GDM1 (cell line): ENCODE data around the gene RTN4RL1.
A peak's percentile ranks its signal among the peaks of the same experiment; 100 is the strongest.

Source experiments
- DNase-seq: peaks from one replicate; lab custom pipeline; 2025; lab: John Stamatoyannopoulos, UW

Gene RTN4RL1

GRCh38 chr17:2059547-2060384, 34.6 kb upstream of the RTN4RL1 start:
- no peak for DNase-seq

DNA sequence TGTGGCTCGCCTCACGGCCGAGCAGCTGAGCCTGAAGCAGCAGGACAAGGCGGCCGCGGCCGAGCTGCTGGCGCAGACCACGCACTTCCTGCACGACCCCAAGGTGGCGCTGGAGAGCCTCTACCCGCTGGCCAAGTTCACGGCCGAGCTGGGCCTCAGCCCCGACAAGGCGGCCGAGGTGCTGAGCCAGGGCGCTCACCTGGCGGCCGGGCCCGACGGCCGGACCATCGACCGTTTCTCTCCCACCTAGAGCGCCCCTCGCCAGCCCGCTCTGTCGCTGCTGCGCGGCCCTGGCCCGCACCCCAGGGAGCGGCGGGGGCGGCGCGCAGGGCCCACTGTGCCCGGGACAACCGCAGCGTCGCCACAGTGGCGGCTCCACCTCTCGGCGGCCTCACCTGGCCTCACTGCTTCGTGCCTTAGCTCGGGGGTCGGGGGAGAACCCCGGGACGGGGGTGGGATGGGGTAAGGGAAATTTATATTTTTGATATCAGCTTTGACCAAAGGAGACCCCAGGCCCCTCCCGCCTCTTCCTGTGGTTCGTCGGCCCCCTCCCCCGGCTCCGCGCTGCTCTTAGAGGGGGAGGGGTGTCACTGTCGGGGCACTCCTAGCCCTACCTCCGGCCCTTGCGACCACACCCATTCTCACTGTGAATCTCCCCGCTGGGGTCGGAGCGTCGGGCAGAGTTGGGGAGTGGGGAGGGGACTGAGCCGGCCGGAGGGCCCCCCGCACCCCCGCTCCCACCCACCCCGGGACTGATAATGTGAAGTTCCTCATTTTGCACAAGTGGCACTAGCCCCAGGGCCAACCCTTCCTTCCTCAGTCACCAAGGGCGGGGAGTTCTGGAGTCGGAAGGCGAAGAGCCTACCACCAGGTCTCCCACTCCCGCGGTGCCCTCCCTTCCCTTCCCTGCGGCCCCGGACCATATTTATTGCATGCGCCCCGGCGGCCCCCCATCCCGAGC, 33.7 kb upstream of the RTN4RL1 start:
- peak; percentile 86 for DNase-seq

DNA sequence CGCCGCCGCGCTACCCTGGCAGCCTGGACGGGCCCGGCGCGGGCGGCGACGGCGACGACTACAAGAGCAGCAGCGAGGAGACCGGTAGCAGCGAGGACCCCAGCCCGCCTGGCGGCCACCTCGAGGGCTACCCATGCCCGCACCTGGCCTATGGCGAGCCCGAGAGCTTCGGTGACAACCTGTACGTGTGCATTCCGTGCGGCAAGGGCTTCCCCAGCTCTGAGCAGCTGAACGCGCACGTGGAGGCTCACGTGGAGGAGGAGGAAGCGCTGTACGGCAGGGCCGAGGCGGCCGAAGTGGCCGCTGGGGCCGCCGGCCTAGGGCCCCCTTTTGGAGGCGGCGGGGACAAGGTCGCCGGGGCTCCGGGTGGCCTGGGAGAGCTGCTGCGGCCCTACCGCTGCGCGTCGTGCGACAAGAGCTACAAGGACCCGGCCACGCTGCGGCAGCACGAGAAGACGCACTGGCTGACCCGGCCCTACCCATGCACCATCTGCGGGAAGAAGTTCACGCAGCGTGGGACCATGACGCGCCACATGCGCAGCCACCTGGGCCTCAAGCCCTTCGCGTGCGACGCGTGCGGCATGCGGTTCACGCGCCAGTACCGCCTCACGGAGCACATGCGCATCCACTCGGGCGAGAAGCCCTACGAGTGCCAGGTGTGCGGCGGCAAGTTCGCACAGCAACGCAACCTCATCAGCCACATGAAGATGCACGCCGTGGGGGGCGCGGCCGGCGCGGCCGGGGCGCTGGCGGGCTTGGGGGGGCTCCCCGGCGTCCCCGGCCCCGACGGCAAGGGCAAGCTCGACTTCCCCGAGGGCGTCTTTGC, 32.8 kb upstream of the RTN4RL1 start:
- no peak for DNase-seq

GRCh38 chr17:2057175-2057759, 32.1 kb upstream of the RTN4RL1 start:
- DNase-seq: no peak

DNA sequence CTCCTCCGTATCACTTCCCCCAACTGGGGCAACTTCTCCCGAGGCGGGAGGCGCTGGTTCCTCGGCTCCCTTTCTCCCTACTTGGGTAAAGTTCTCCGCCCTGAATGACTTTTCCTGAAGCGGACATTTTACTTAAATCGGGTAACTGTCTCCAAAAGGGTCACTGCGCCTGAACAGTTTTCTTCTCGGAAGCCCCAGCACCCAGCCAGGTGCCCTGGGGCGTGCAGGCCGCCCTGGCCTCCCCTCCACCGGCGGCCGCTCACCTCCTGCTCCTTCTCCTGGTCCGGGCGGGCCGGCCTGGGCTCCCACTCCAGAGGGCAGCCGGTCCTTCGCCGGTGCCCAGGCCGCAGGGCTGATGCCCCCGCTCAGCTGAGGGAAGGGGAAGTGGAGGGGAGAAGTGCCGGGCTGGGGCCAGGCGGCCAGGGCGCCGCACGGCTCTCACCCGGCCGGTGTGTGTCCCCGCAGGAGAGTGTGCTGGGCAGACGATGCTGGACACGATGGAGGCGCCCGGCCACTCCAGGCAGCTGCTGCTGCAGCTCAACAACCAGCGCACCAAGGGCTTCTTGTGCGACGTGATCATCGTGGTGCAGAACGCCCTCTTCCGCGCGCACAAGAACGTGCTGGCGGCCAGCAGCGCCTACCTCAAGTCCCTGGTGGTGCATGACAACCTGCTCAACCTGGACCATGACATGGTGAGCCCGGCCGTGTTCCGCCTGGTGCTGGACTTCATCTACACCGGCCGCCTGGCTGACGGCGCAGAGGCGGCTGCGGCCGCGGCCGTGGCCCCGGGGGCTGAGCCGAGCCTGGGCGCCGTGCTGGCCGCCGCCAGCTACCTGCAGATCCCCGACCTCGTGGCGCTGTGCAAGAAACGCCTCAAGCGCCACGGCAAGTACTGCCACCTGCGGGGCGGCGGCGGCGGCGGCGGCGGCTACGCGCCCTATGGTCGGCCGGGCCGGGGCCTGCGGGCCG, 31.4 kb upstream of the RTN4RL1 start:
- DNase-seq: no peak

GRCh38 chr17:2055292-2056205, 30.4 kb upstream of the RTN4RL1 start:
- no peak for DNase-seq

- DNase-seq: peak; percentile 61
Measured at GRCh38 chr17:2054512-2055291, 29.6 kb upstream of the RTN4RL1 start, which contains the start of gene HIC1. TSS of gene HIC1 (plus strand) at chr17:2055103. CDS start at chr17:2056691, 1,588 bp downstream.

DNA sequence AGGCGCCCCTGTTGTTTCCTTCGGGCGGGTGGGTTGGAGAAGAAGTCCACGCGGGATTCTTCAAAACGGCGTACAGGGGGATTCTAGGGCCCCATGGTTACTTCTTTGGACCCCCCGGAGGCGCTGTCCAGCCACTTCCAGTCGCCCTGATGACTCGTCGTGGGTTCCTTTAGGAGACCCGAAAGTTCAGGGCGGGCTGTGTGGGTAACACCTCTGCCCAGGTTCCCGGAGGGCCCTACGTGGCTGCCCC, 29.1 kb upstream of the RTN4RL1 start:
- DNase-seq: no peak

- DNase-seq: peak; percentile 43
Measured at GRCh38 chr17:2053380-2054261, 28.5 kb upstream of the RTN4RL1 start.

DNA sequence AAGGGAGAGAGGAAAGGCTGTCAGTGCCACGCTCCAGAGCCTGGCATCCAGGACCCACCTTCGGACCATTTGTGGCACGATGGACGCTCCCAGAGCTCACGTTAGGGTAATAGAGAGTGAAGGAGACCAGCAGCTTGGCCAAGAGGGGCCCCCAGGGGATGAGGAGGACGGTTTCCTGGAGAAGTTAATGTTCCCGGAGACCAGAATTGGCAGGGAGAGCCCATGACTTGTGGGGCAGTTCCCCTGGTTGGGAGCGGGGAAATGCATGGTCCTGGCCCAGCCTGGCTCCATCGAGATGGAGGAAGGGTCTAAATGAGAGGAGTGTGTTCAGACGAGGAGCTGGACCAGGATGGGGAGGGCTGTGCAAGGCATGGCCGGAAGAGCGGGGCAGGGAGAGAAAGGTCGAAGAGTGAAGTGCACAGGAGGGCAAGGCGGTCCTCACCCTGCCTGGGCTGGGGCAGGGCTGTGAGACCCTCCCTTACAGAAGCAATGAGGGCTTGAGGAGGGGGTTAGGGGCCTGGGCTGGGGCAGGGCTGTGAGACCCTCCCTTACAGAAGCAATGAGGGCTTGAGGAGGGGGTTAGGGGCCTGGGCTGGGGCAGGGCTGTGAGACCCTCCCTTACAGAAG, 26.9 kb upstream of the RTN4RL1 start:
- DNase-seq: no peak

- no peak for DNase-seq
Measured at GRCh38 chr17:2051061-2051932, 26.2 kb upstream of the RTN4RL1 start.

GRCh38 chr17:2050300-2051060, 25.3 kb upstream of the RTN4RL1 start:
- peak; percentile 55 for DNase-seq

- DNase-seq: peak; percentile 72
Measured at GRCh38 chr17:2049333-2050299, 24.5 kb upstream of the RTN4RL1 start.

- no peak for DNase-seq
Measured at GRCh38 chr17:2048805-2049204, 23.7 kb upstream of the RTN4RL1 start.
